A549 (cell line): ENCODE data around the gene MESD.

Experiments used
- CEBPB ChIP-seq, 2 experiments: fragments of >200 bp in 1 of 2; sonication (Bioruptor Twin) in 1 of 2; formaldehyde crosslinking in 1 of 2; IDR thresholded peaks; 2 replicates each; pipeline ENCODE4 v1.6.1; 2012 to 2016
- EP300 ChIP-seq, 2 experiments: fragments of >200 bp; sonication (Bioruptor Twin); formaldehyde crosslinking; IDR thresholded peaks; 2 replicates in 1 of 2; 3 replicates in 1 of 2; pipeline ENCODE4 v1.6.1; 2016 to 2017
- FOSL2 ChIP-seq, 2 experiments: fragments of 450-650 bp in 1 of 2; fragments of >200 bp in 1 of 2; sonication (Bioruptor Twin) in 1 of 2; formaldehyde crosslinking; IDR thresholded peaks; 2 replicates each; pipeline versions ENCODE4 v1.5.0 to v1.6.1; 2016 to 2020; ENCODE audit warnings: mild to moderate bottlenecking in 1 of 2, moderate library complexity in 1 of 2
- JUN ChIP-seq, 2 experiments: fragments of >200 bp; sonication (Bioruptor Twin); formaldehyde crosslinking; IDR thresholded peaks; 2 replicates in 1 of 2; 3 replicates in 1 of 2; pipeline ENCODE4 v1.6.1; 2016 to 2017
- JUNB ChIP-seq: fragments of >200 bp; sonication (Bioruptor Twin); formaldehyde crosslinking; IDR thresholded peaks from 2 replicates; pipeline ENCODE4 v1.6.1; 2016
- POLR2A ChIP-seq: IDR thresholded peaks from 2 replicates; pipeline ENCODE4 v1.6.1; 2012; ENCODE audit warnings: mild to moderate bottlenecking, low read length
- RAD21 ChIP-seq, 2 experiments: fragments of >200 bp in 1 of 2; sonication (Bioruptor Twin) in 1 of 2; formaldehyde crosslinking in 1 of 2; IDR thresholded peaks in 1 of 2; conservative IDR thresholded peaks in 1 of 2; 2 replicates in 1 of 2; 3 replicates in 1 of 2; pipeline ENCODE4 v1.6.1; 2012 to 2018; ENCODE audit warnings: inconsistent platforms in 1 of 2
- RCOR1 ChIP-seq: fragments of 150-350 bp; IDR thresholded peaks from 2 replicates; pipeline ENCODE4 v1.6.1; 2014; ENCODE audit warnings: antibody characterized with exemption, low read length, low read depth
- RNF2 ChIP-seq: fragments of 200-600 bp; sonication (generic); IDR thresholded peaks from 2 replicates; pipeline ENCODE4 v1.6.1; 2016; ENCODE audit warnings: low read depth, mild to moderate bottlenecking, antibody characterized with exemption, moderate library complexity, borderline replicate concordance
- ZNF302 ChIP-seq: fragments of 250-450 bp; sonication (Bioruptor Pico); IDR thresholded peaks from 2 replicates; pipeline ENCODE4 v1.9.0; 2021; ENCODE audit warnings: inconsistent platforms, mild to moderate bottlenecking, moderate library complexity
- TF ChIP-seq, protein P1 (sequence below): fragments of >200 bp; sonication (Bioruptor Twin); formaldehyde crosslinking; IDR thresholded peaks from 3 replicates; pipeline ENCODE4 v1.5.1; 2016
- TF ChIP-seq, protein P2 (sequence below): fragments of 200-600 bp; sonication (generic); IDR thresholded peaks from 2 replicates; pipeline ENCODE4 v1.6.1; 2016; ENCODE audit warnings: antibody characterized with exemption, mild to moderate bottlenecking, moderate library complexity
- TF ChIP-seq, protein P3 (sequence below): IDR thresholded peaks from 2 replicates; pipeline ENCODE4 v1.6.1; 2012
- TF ChIP-seq, protein P4 (sequence below): IDR thresholded peaks from 2 replicates; pipeline ENCODE4 v1.6.1; 2012

DNA sequence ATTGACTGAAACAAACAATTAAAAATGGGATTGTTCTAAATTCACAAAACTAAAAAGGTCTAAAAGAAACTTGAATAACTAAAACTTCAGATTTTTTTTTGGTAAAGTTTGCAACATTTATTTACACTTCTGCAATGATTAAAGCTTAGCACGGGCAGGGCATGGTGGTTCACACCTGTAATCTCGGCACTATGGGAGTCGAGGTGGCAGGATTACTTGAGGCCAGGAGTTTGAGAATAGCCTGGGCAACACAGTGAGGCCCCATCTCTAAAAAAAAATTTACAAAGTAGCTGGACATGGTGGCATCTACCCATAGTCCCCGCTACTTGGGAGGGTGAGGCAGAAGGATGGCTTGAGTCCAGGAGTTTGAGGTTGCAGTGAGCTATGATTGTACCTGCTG is 42.7 kb upstream of the MESD start:
- TF ChIP-seq RNF2 (no peak), EP300 (IDR thresholded peaks at IDR 0.05) (no peak), CEBPB (IDR thresholded peaks at IDR 0.05) (no peak), FOSL2 (IDR thresholded peaks at IDR 0.05) (no peak), FOSL2 (CRISPR knock-in tag; IDR thresholded peaks at IDR 0.05) (no peak), ZNF302 (CRISPR knock-in tag) (no peak), POLR2A (no peak), JUN (IDR thresholded peaks at IDR 0.05) (no peak), JUNB (no peak), RAD21 (conservative IDR thresholded peaks at IDR 0.05 in 1 of 2, IDR thresholded peaks at IDR 0.05 in 1 of 2) (no peak), RCOR1 (no peak)
- TF ChIP-seq, protein P1, sequence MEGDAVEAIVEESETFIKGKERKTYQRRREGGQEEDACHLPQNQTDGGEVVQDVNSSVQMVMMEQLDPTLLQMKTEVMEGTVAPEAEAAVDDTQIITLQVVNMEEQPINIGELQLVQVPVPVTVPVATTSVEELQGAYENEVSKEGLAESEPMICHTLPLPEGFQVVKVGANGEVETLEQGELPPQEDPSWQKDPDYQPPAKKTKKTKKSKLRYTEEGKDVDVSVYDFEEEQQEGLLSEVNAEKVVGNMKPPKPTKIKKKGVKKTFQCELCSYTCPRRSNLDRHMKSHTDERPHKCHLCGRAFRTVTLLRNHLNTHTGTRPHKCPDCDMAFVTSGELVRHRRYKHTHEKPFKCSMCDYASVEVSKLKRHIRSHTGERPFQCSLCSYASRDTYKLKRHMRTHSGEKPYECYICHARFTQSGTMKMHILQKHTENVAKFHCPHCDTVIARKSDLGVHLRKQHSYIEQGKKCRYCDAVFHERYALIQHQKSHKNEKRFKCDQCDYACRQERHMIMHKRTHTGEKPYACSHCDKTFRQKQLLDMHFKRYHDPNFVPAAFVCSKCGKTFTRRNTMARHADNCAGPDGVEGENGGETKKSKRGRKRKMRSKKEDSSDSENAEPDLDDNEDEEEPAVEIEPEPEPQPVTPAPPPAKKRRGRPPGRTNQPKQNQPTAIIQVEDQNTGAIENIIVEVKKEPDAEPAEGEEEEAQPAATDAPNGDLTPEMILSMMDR, result no peak
- TF ChIP-seq, protein P2, sequence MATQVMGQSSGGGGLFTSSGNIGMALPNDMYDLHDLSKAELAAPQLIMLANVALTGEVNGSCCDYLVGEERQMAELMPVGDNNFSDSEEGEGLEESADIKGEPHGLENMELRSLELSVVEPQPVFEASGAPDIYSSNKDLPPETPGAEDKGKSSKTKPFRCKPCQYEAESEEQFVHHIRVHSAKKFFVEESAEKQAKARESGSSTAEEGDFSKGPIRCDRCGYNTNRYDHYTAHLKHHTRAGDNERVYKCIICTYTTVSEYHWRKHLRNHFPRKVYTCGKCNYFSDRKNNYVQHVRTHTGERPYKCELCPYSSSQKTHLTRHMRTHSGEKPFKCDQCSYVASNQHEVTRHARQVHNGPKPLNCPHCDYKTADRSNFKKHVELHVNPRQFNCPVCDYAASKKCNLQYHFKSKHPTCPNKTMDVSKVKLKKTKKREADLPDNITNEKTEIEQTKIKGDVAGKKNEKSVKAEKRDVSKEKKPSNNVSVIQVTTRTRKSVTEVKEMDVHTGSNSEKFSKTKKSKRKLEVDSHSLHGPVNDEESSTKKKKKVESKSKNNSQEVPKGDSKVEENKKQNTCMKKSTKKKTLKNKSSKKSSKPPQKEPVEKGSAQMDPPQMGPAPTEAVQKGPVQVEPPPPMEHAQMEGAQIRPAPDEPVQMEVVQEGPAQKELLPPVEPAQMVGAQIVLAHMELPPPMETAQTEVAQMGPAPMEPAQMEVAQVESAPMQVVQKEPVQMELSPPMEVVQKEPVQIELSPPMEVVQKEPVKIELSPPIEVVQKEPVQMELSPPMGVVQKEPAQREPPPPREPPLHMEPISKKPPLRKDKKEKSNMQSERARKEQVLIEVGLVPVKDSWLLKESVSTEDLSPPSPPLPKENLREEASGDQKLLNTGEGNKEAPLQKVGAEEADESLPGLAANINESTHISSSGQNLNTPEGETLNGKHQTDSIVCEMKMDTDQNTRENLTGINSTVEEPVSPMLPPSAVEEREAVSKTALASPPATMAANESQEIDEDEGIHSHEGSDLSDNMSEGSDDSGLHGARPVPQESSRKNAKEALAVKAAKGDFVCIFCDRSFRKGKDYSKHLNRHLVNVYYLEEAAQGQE, result no peak
- TF ChIP-seq, protein P3, sequence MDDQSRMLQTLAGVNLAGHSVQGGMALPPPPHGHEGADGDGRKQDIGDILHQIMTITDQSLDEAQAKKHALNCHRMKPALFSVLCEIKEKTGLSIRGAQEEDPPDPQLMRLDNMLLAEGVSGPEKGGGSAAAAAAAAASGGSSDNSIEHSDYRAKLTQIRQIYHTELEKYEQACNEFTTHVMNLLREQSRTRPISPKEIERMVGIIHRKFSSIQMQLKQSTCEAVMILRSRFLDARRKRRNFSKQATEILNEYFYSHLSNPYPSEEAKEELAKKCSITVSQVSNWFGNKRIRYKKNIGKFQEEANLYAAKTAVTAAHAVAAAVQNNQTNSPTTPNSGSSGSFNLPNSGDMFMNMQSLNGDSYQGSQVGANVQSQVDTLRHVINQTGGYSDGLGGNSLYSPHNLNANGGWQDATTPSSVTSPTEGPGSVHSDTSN, result no peak
- TF ChIP-seq, protein P4, sequence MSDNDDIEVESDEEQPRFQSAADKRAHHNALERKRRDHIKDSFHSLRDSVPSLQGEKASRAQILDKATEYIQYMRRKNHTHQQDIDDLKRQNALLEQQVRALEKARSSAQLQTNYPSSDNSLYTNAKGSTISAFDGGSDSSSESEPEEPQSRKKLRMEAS, result no peak
